ENCODE results near the gene CCDC88B. TPM values are rescaled to one million over a fixed set of nuclear protein-coding genes. Genes with fewer than 3 reads are reported as not detected.

CCDC88B gene
- polyA plus RNA-seq, 1 donor from 2014 or later = 1.3 TPM

GRCh38 chr11:64304032-64304315 is 36.0 kb upstream of the CCDC88B start:
- Histone ChIP-seq H4K20me1 (ENCODE audit: insufficient read depth) (peaks cover 6% of the 10 kb centered on the region), H3K4me3 (ENCODE audit: low read length) (peak overlapping the region; percentile 85), H3K27me3 (ENCODE audit: insufficient read depth, low read depth, low read length) (peaks cover 31% of the 10 kb centered on the region), H3K79me2 (replicated peaks; ENCODE audit: insufficient read depth, low read length) (peaks cover 10% of the 10 kb centered on the region), H3F3A (ENCODE audit: insufficient read depth, low read length, poor library complexity, severe bottlenecking) (no peaks in the 10 kb centered on the region), H3K9me2 (ENCODE audit: insufficient read depth, low read length) (no peaks in the 10 kb centered on the region), H2AFZ (ENCODE audit: low read depth, low read length) (no peak overlapping the region), H3K9ac (ENCODE audit: low read length) (peak overlapping the region; percentile 75), H3K4me2 (ENCODE audit: low read length) (peak overlapping the region; percentile 33), H3K36me3 (ENCODE audit: insufficient read depth, low read length) (no peaks in the 10 kb centered on the region), H3K27ac (ENCODE audit: low read length) (no peak overlapping the region), H3K9me3 (ENCODE audit: low read length) (no peaks in the 10 kb centered on the region)
- TF ChIP-seq EZH2 (IDR thresholded peaks at IDR 0.05; ENCODE audit: borderline replicate concordance, insufficient read depth, low read length, poor library complexity, severe bottlenecking) (no peak), SMC3 (conservative IDR thresholded peaks at IDR 0.05; ENCODE audit: poor library complexity) (no peak), TAF1 (IDR thresholded peaks at IDR 0.05; ENCODE audit: low read depth) (no peak), MXI1 (conservative IDR thresholded peaks at IDR 0.05; ENCODE audit: poor library complexity, severe bottlenecking) (no peak), EP300 (conservative IDR thresholded peaks at IDR 0.05; ENCODE audit: poor library complexity, severe bottlenecking) (no peak), RAD21 (conservative IDR thresholded peaks at IDR 0.05) (no peak), POLR2AphosphoS5 (IDR thresholded peaks at IDR 0.05) (no peak)
- TF ChIP-seq, protein P1, sequence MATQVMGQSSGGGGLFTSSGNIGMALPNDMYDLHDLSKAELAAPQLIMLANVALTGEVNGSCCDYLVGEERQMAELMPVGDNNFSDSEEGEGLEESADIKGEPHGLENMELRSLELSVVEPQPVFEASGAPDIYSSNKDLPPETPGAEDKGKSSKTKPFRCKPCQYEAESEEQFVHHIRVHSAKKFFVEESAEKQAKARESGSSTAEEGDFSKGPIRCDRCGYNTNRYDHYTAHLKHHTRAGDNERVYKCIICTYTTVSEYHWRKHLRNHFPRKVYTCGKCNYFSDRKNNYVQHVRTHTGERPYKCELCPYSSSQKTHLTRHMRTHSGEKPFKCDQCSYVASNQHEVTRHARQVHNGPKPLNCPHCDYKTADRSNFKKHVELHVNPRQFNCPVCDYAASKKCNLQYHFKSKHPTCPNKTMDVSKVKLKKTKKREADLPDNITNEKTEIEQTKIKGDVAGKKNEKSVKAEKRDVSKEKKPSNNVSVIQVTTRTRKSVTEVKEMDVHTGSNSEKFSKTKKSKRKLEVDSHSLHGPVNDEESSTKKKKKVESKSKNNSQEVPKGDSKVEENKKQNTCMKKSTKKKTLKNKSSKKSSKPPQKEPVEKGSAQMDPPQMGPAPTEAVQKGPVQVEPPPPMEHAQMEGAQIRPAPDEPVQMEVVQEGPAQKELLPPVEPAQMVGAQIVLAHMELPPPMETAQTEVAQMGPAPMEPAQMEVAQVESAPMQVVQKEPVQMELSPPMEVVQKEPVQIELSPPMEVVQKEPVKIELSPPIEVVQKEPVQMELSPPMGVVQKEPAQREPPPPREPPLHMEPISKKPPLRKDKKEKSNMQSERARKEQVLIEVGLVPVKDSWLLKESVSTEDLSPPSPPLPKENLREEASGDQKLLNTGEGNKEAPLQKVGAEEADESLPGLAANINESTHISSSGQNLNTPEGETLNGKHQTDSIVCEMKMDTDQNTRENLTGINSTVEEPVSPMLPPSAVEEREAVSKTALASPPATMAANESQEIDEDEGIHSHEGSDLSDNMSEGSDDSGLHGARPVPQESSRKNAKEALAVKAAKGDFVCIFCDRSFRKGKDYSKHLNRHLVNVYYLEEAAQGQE (IDR thresholded peaks at IDR 0.05; ENCODE audit: borderline replicate concordance) = no peak
- TF ChIP-seq, protein P2, sequence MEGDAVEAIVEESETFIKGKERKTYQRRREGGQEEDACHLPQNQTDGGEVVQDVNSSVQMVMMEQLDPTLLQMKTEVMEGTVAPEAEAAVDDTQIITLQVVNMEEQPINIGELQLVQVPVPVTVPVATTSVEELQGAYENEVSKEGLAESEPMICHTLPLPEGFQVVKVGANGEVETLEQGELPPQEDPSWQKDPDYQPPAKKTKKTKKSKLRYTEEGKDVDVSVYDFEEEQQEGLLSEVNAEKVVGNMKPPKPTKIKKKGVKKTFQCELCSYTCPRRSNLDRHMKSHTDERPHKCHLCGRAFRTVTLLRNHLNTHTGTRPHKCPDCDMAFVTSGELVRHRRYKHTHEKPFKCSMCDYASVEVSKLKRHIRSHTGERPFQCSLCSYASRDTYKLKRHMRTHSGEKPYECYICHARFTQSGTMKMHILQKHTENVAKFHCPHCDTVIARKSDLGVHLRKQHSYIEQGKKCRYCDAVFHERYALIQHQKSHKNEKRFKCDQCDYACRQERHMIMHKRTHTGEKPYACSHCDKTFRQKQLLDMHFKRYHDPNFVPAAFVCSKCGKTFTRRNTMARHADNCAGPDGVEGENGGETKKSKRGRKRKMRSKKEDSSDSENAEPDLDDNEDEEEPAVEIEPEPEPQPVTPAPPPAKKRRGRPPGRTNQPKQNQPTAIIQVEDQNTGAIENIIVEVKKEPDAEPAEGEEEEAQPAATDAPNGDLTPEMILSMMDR (IDR thresholded peaks at IDR 0.05; ENCODE audit: poor library complexity, severe bottlenecking) = no peak

- Histone ChIP-seq H2AFZ (ENCODE audit: low read depth, low read length) (peak overlapping the region; percentile 15), H3K9ac (ENCODE audit: low read length) (peak overlapping the region; percentile 75), H3K4me2 (ENCODE audit: low read length) (peak overlapping the region; percentile 33), H3K27me3 (ENCODE audit: insufficient read depth, low read depth, low read length) (peaks cover 25% of the 10 kb centered on the region), H3K36me3 (ENCODE audit: insufficient read depth, low read length) (no peaks in the 10 kb centered on the region), H3K9me3 (ENCODE audit: low read length) (no peaks in the 10 kb centered on the region), H3K4me3 (ENCODE audit: low read length) (peak overlapping the region; percentile 85), H3K27ac (ENCODE audit: low read length) (peak overlapping the region; percentile 80), H3F3A (ENCODE audit: insufficient read depth, low read length, poor library complexity, severe bottlenecking) (no peaks in the 10 kb centered on the region), H3K79me2 (replicated peaks; ENCODE audit: insufficient read depth, low read length) (peaks cover 10% of the 10 kb centered on the region), H4K20me1 (ENCODE audit: insufficient read depth) (peaks cover 6% of the 10 kb centered on the region), H3K9me2 (ENCODE audit: insufficient read depth, low read length) (no peaks in the 10 kb centered on the region)
- peak; percentile 41 for TF ChIP-seq MXI1 (conservative IDR thresholded peaks at IDR 0.05; ENCODE audit: poor library complexity, severe bottlenecking)
- TF ChIP-seq, protein P1 (IDR thresholded peaks at IDR 0.05; ENCODE audit: borderline replicate concordance) = peak; percentile 22
- TF ChIP-seq, protein P2 (IDR thresholded peaks at IDR 0.05; ENCODE audit: poor library complexity, severe bottlenecking) = peak; percentile 90
- peak; percentile 82 for TF ChIP-seq SMC3 (conservative IDR thresholded peaks at IDR 0.05; ENCODE audit: poor library complexity)
- peak; percentile 73 for TF ChIP-seq RAD21 (conservative IDR thresholded peaks at IDR 0.05)
- TF ChIP-seq TAF1 (IDR thresholded peaks at IDR 0.05; ENCODE audit: low read depth) = no peak
Measured at GRCh38 chr11:64304316-64305072, 35.5 kb upstream of the CCDC88B start.

Measured in neural cell (in vitro differentiated cells).